Transverse colon (tissue), 4 donors: ENCODE measurements around the gene PEX14. TPM values are rescaled to one million over a fixed set of nuclear protein-coding genes. Genes with fewer than 3 reads are reported as not detected.

ENCODE experiments used
- DNase-seq: peaks from one replicate; pipeline ENCODE4 v3.0.0-alpha.2; 2019
- H3K27ac ChIP-seq, 4 donors: fragments of 200-600 bp; sonication (generic); 2 replicates each; pipeline ENCODE4 v1.5.1; 2016 to 2018; ENCODE audit warnings: inconsistent platforms in 4 of 4
- H3K27me3 ChIP-seq: fragments of 200-600 bp; sonication (generic); 2 replicates; pipeline ENCODE4 v1.5.1; 2017; ENCODE audit warnings: inconsistent platforms
- H3K36me3 ChIP-seq, 4 donors: fragments of 200-600 bp; sonication (generic); 2 replicates each; pipeline ENCODE4 v1.5.1; 2017 to 2019; ENCODE audit warnings: inconsistent platforms in 4 of 4
- H3K4me1 ChIP-seq, 4 donors: fragments of 200-600 bp; sonication (generic); 2 replicates each; pipeline ENCODE4 v1.5.1; 2017 to 2020; ENCODE audit warnings: inconsistent platforms in 4 of 4
- H3K4me3 ChIP-seq, 4 donors: fragments of 200-600 bp; sonication (generic); 1 replicate in 1 of 4; 2 replicates in 3 of 4; pipeline versions ENCODE4 v1.5.1 to v1.6.1; 2017 to 2019; ENCODE audit warnings: inconsistent platforms in 4 of 4
- H3K9me3 ChIP-seq, 2 donors: fragments of 200-600 bp; sonication (generic); 2 replicates each; pipeline ENCODE4 v1.5.1; 2017 to 2019; ENCODE audit warnings: inconsistent platforms in 2 of 2
- CTCF ChIP-seq, 5 experiments: fragments of 200-600 bp in 3 of 5; fragments of 450-650 bp in 2 of 5; sonication (generic) in 3 of 5; IDR thresholded peaks; 1 replicate in 2 of 5; 2 replicates in 3 of 5; pipeline ENCODE4 v1.5.1; 2016 to 2017; ENCODE audit warnings: antibody characterized with exemption in 5 of 5, inconsistent platforms in 3 of 5, mild to moderate bottlenecking in 2 of 5, moderate library complexity in 1 of 5
- EP300 ChIP-seq: sonication (generic); formaldehyde crosslinking; IDR thresholded peaks from one replicate; pipeline ENCODE4 v1.6.1; 2017; ENCODE audit warnings: antibody characterized with exemption, low read depth
- POLR2A ChIP-seq: fragments of 450-650 bp; IDR thresholded peaks from one replicate; pipeline ENCODE4 v1.6.1; 2016; ENCODE audit warnings: antibody characterized with exemption, mild to moderate bottlenecking, moderate library complexity
- POLR2AphosphoS5 ChIP-seq, 3 donors: sonication (generic); formaldehyde crosslinking; IDR thresholded peaks; one replicate each; pipeline ENCODE4 v1.6.1; 2016; ENCODE audit warnings: antibody characterized with exemption in 3 of 3
- WGBS, 2 donors: methylation state at CpG; one replicate each; pipeline ENCODE4 v1.1.5; 2018; ENCODE audit warnings: low coverage in 1 of 2; 5-methylcytosine and 5-hydroxymethylcytosine counted together
- in situ Hi-C, 4 donors: fragments of 200-750 bp; cut with MboI; loops; one replicate each; pipeline versions ENCODE4 v1.15.0 to v1.15.1; 2017; ENCODE audit warnings: low sequenced_read_pairs in 3 of 4, low pct_ligation_motif_present in 1 of 4, low pct_unique_long_range_greater_than_20kb in 1 of 4
- intact Hi-C: fragments of 100-400 bp; cut with DNase I; formaldehyde crosslinking; loops from one replicate; pipeline ENCODE4 v1.15.1; 2023; ENCODE audit warnings: low total_unique reads
- total RNA-seq, 4 donors: library from RNA; depleted of rRNA; stranded (reverse); fragments of >200 nt; gene quantifications; one replicate each; pipeline ENCODE4 v1.1.0, GENCODE V29; 2016

Gene PEX14
- total RNA-seq, 4 donors from 2014 or later = 2.4 to 16.5 (median 12.6) TPM

- Histone ChIP-seq H3K4me1 (peaks cover 13 to 55% (median 20%) of the 10 kb centered on the region in 4 donors), H3K9me3 (no peaks in the 10 kb centered on the region), H3K4me3 (no peak overlapping the region), H3K27ac (no peak overlapping the region), H3K27me3 (no peaks in the 10 kb centered on the region), H3K36me3 (no peaks in the 10 kb centered on the region)
- no peak for DNase-seq
- WGBS, 2 donors = 97% methylated on average over 5 of the region's 5 CpGs; no CpG with 5 or more reads in 1 of the 2 donors
- in situ Hi-C loops = loop anchor here in 3 of 4 donors (5.0 to 25.0 kb wide), 3 partner anchors 349 to 422 kb away; no protein-coding TSS in a partner anchor
- TF ChIP-seq CTCF (IDR thresholded peaks at IDR 0.05) (no peak), POLR2A (no peak), POLR2AphosphoS5 (IDR thresholded peaks at IDR 0.05) (no peak), EP300 (no peak)
- intact Hi-C loops = no loop called here
These were observed 38.4 kb downstream of the PEX14 start for GRCh38 chr1:10513199-10513598.

GRCh38 chr1:10514490-10515235 lies 39.9 kb downstream of the PEX14 start:
- Histone ChIP-seq H3K36me3 (no peaks in the 10 kb centered on the region), H3K4me1 (peaks cover 13 to 59% (median 27%) of the 10 kb centered on the region in 4 donors), H3K27me3 (no peaks in the 10 kb centered on the region), H3K27ac (no peak overlapping the region), H3K9me3 (no peaks in the 10 kb centered on the region), H3K4me3 (no peak overlapping the region)
- WGBS, 2 donors = 81 to 85% methylated on average over 4 to 8 of the region's 8 CpGs
- in situ Hi-C loops (loop anchor here in 3 of 4 donors (5.0 to 25.0 kb wide), 3 partner anchors 348 to 420 kb away; no protein-coding TSS in a partner anchor), intact Hi-C loops (no loop called here)
- no peak for DNase-seq
- no peak for TF ChIP-seq POLR2AphosphoS5 (IDR thresholded peaks at IDR 0.05)
- TF ChIP-seq EP300 = no peak
- TF ChIP-seq CTCF (IDR thresholded peaks at IDR 0.05) = peak in 3 of 5 experiments; percentile 23 to 36 (median 32)
- TF ChIP-seq POLR2A = no peak

GRCh38 chr1:10515301-10515975 lies 40.7 kb downstream of the PEX14 start:
- no peak for TF ChIP-seq EP300
- no peak for TF ChIP-seq POLR2A
- no peak for TF ChIP-seq POLR2AphosphoS5 (IDR thresholded peaks at IDR 0.05)
- no peak for TF ChIP-seq CTCF (IDR thresholded peaks at IDR 0.05)
- intact Hi-C loops = no loop called here
- in situ Hi-C loops = loop anchor here in 3 of 4 donors (10.0 to 25.0 kb wide), 2 partner anchors 347 to 419 kb away; no protein-coding TSS in a partner anchor

More at GRCh38 chr1:10515301-10515975, 40.7 kb downstream of the PEX14 start:
- Histone ChIP-seq H3K36me3 (no peaks in the 10 kb centered on the region), H3K4me1 (peaks cover 12 to 51% (median 23%) of the 10 kb centered on the region in 4 donors), H3K4me3 (no peak overlapping the region), H3K27ac (no peak overlapping the region), H3K27me3 (no peaks in the 10 kb centered on the region), H3K9me3 (no peaks in the 10 kb centered on the region)
- 78 to 81% methylated on average over 9 to 10 of the region's 10 CpGs for WGBS, 2 donors
- DNase-seq = no peak
